Gastroesophageal sphincter (tissue), 4 donors: ENCODE data around the gene TLE3. TPM values are rescaled to one million over a fixed set of nuclear protein-coding genes. Genes with fewer than 3 reads are reported as not detected.

Experiments used
- ATAC-seq: fragments of 150-250 bp; one replicate; pipeline ENCODE4 v1.9.1; 2016; ENCODE audit warnings: mild to moderate bottlenecking, moderate library complexity
- H3K27ac ChIP-seq, 4 donors: fragments of 200-600 bp; sonication (generic) in 3 of 4; 1 replicate in 3 of 4; 2 replicates in 1 of 4; pipeline ENCODE4 v1.5.1; 2016 to 2019
- H3K27me3 ChIP-seq: fragments of 200-600 bp; sonication (generic); one replicate; pipeline ENCODE4 v1.5.1; 2019
- H3K36me3 ChIP-seq, 2 donors: fragments of 200-600 bp; sonication (generic); one replicate each; pipeline ENCODE4 v1.5.1; 2019; ENCODE audit warnings: control low read depth in 1 of 2
- H3K4me1 ChIP-seq, 3 donors: fragments of 200-600 bp; sonication (generic); 1 replicate in 2 of 3; 2 replicates in 1 of 3; pipeline ENCODE4 v1.5.1; 2016 to 2019; ENCODE audit warnings: control low read depth in 2 of 3
- H3K4me3 ChIP-seq, 2 donors: fragments of 200-600 bp; sonication (generic); one replicate each; pipeline ENCODE4 v1.5.1; 2019; ENCODE audit warnings: mild to moderate bottlenecking in 1 of 2, moderate library complexity in 1 of 2
- H3K9me3 ChIP-seq, 3 donors: fragments of 200-600 bp; sonication (generic); one replicate each; pipeline ENCODE4 v1.5.1; 2017 to 2019; ENCODE audit warnings: control low read depth in 2 of 3
- CTCF ChIP-seq, 4 experiments: fragments of 200-600 bp in 2 of 4; fragments of 450-650 bp in 2 of 4; sonication (generic) in 1 of 4; IDR thresholded peaks; one replicate each; pipeline ENCODE4 v1.5.1; 2017 to 2019; ENCODE audit warnings: antibody characterized with exemption in 4 of 4, mild to moderate bottlenecking in 2 of 4, moderate library complexity in 2 of 4
- EP300 ChIP-seq: sonication (generic); formaldehyde crosslinking; IDR thresholded peaks from one replicate; pipeline ENCODE4 v1.6.1; 2017; ENCODE audit warnings: antibody characterized with exemption, mild to moderate bottlenecking
- POLR2A ChIP-seq, 2 donors: fragments of 450-650 bp; IDR thresholded peaks; one replicate each; pipeline ENCODE4 v1.6.1; 2017; ENCODE audit warnings: antibody characterized with exemption in 2 of 2, mild to moderate bottlenecking in 2 of 2, moderate library complexity in 1 of 2
- POLR2AphosphoS5 ChIP-seq: sonication (generic); formaldehyde crosslinking; IDR thresholded peaks from one replicate; pipeline ENCODE4 v1.6.1; 2017; ENCODE audit warnings: antibody characterized with exemption
- WGBS, 2 donors: methylation state at CpG; one replicate each; pipeline ENCODE4 v1.1.5; 2018; ENCODE audit warnings: low coverage in 1 of 2; 5-methylcytosine and 5-hydroxymethylcytosine counted together
- total RNA-seq, 4 donors: library from RNA; depleted of rRNA; stranded (reverse); fragments of >200 nt; gene quantifications; one replicate each; pipeline ENCODE4 v1.1.0, GENCODE V29; 2016

TLE3 gene
- total RNA-seq, 4 donors from 2014 or later, result 32.4 to 81.6 (median 62.6) TPM

- H3K27ac ChIP-seq, result peak overlapping the region in 3 of 4 donors; percentile 79 to 97 (median 96)
Measured at GRCh38 chr15:70100474-70101341, 3.0 kb upstream of the TLE3 start.

DNA sequence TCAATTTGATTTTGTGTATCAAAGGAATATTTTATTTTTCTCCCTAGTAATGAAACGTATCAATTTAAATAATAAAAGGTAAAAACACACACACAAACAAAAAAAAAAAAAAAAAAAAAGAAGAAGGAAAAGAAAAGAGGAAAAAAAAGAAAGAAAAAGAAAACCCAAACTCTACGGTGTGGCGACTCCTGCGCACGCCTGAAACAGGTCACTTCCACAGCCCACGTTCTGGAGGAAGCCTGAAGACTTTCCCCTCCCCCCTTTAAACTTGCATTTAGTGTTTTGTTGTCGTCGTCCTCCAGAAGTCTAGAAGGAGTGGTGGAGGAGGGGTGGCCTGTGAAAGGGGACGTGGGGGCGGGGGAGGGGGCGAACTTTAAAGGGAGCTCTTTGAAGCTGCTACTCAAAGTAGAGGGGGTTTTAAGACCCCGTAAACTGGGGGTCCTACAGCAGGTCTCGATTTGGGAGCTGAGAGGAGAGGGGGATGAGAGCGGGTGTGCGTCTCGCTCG is 2.3 kb upstream of the TLE3 start:
- ATAC-seq, result no peak
- Histone ChIP-seq H3K36me3 (no peaks in the 10 kb centered on the region), H3K9me3 (no peaks in the 10 kb centered on the region), H3K4me3 (peak overlapping the region; percentile 1 to 93), H3K4me1 (peaks cover 0 to 55% (median 33%) of the 10 kb centered on the region in 3 donors), H3K27ac (peak overlapping the region in 3 of 4 donors; percentile 79 to 97 (median 96)), H3K27me3 (no peaks in the 10 kb centered on the region)
- no peak for TF ChIP-seq POLR2AphosphoS5
- TF ChIP-seq POLR2A (IDR thresholded peaks at IDR 0.05), result no peak
- no peak for TF ChIP-seq EP300
- 2% methylated on average over 6 to 8 of the region's 17 CpGs for WGBS, 2 donors

More at GRCh38 chr15:70100474-70101341, 3.0 kb upstream of the TLE3 start:
- no peak for TF ChIP-seq POLR2AphosphoS5
- peak in 3 of 4 experiments; percentile 38 to 66 (median 52) for TF ChIP-seq CTCF (IDR thresholded peaks at IDR 0.05)
- WGBS, 2 donors, result 0 to 13% methylated on average over 1 to 6 of the region's 54 CpGs
- Histone ChIP-seq H3K4me1 (peaks cover 0 to 48% (median 29%) of the 10 kb centered on the region in 3 donors), H3K36me3 (no peaks in the 10 kb centered on the region), H3K4me3 (peak overlapping the region; percentile 1 to 93), H3K9me3 (no peaks in the 10 kb centered on the region), H3K27me3 (no peaks in the 10 kb centered on the region)
- no peak for ATAC-seq

GRCh38 chr15:70099167-70099966 is 1.6 kb upstream of the TLE3 start:
- Histone ChIP-seq H3K4me3 (peak overlapping the region; percentile 44 to 93), H3K4me1 (peaks cover 0 to 62% (median 39%) of the 10 kb centered on the region in 3 donors), H3K9me3 (no peaks in the 10 kb centered on the region), H3K36me3 (no peaks in the 10 kb centered on the region), H3K27me3 (no peaks in the 10 kb centered on the region), H3K27ac (peak overlapping the region; percentile 88 to 97 (median 96))
- WGBS, 2 donors, result 0 to 4% methylated on average over 9 to 13 of the region's 69 CpGs
- ATAC-seq, result peak; percentile 86
- TF ChIP-seq POLR2AphosphoS5 (peak; percentile 90), CTCF (IDR thresholded peaks at IDR 0.05) (peak in 3 of 4 experiments; percentile 0 to 21 (median 7)), EP300 (no peak), POLR2A (IDR thresholded peaks at IDR 0.05) (peak; percentile 83 to 95)

DNA sequence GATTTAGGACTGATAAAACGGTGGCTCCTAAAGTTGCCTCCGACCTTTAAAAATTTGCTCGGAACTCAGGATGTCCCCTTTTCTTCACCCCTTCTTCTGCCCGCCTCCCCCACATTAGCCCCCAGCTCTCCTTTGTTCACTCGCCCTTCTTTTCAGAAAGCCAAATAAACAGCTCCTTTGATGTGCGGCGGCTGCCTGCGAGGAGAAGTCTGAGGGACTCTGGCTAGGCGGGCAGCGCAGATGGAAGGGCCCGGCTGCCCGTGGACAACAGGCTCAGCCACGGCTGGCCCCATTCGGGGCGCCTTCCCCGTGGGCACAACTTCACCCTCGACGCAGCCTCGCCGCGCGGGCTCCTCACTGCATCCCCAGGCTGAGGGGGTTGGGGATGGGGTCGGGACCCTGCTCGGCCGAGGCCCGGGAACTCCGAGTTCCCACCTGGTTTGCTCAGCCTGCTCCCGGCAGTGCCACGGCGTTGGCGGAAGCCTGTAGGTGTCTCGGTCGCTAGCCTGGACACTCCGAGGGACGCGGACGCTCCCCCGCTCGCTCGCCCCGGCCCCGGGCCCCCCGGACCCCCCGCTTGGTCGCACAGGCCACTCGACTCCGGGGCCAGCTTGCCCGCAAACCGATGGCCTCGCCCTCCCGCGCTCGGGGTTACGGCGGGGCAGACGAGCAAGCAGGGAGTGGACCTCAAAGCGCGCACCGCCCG is 897 bp upstream of the TLE3 start:
- no peaks in the 10 kb centered on the region for H3K27me3 ChIP-seq
- H3K36me3 ChIP-seq, result no peaks in the 10 kb centered on the region
- no peaks in the 10 kb centered on the region for H3K9me3 ChIP-seq
- no peak for ATAC-seq
- peak overlapping the region; percentile 44 to 93 for H3K4me3 ChIP-seq
- TF ChIP-seq CTCF (IDR thresholded peaks at IDR 0.05) (peak in 1 of 4 experiments; percentile 9), POLR2AphosphoS5 (no peak), POLR2A (IDR thresholded peaks at IDR 0.05) (peak in 1 of 2 donors; percentile 26), EP300 (no peak)
- H3K27ac ChIP-seq, result peak overlapping the region; percentile 88 to 97 (median 96)
- H3K4me1 ChIP-seq, result peaks cover 0 to 69% (median 46%) of the 10 kb centered on the region in 3 donors
- 0 to 3% methylated on average over 4 to 9 of the region's 60 CpGs for WGBS, 2 donors

- no peak for TF ChIP-seq POLR2A (IDR thresholded peaks at IDR 0.05)
- no peak for TF ChIP-seq CTCF (IDR thresholded peaks at IDR 0.05)
- TF ChIP-seq EP300, result no peak
- TF ChIP-seq POLR2AphosphoS5, result no peak
- ATAC-seq, result no peak
- Histone ChIP-seq H3K27ac (peak overlapping the region; percentile 88 to 97 (median 96)), H3K9me3 (no peaks in the 10 kb centered on the region), H3K4me3 (peak overlapping the region; percentile 44 to 93), H3K27me3 (no peaks in the 10 kb centered on the region), H3K36me3 (no peaks in the 10 kb centered on the region), H3K4me1 (peaks cover 0 to 74% (median 50%) of the 10 kb centered on the region in 3 donors)
- WGBS, 2 donors, result 0 to 1% methylated on average over 7 of the region's 7 CpGs
Measured at GRCh38 chr15:70098153-70098460, 390 bp upstream of the TLE3 start.
